NCI-H345 treated with DMSO at 0.1 percent for 48 hours (cell line): Measurements from ENCODE around the gene DOCK10.

ENCODE experiments used
- DNase-seq: peaks from one replicate; lab custom pipeline; 2025; ENCODE audit not compliant: unreplicated experiment; lab: John Stamatoyannopoulos, UW

The DOCK10 gene

GRCh38 chr2:224729435-224729834 is 312.8 kb downstream of the DOCK10 start:
- no peak for DNase-seq

- no peak for DNase-seq
Observed at GRCh38 chr2:224724331-224724730, 317.9 kb downstream of the DOCK10 start.

GRCh38 chr2:224723586-224724217 is 318.6 kb downstream of the DOCK10 start:
- DNase-seq: no peak

GRCh38 chr2:224722770-224723169 is 319.5 kb downstream of the DOCK10 start:
- no peak for DNase-seq

GRCh38 chr2:224722250-224722649 is 320.0 kb downstream of the DOCK10 start:
- DNase-seq: no peak

- no peak for DNase-seq
Observed at GRCh38 chr2:224716921-224717320, 325.3 kb downstream of the DOCK10 start.

- DNase-seq: no peak
Observed at GRCh38 chr2:224716201-224716600, 326.1 kb downstream of the DOCK10 start, which contains the start of gene CCDC195. Gene CCDC195 (minus strand): TSS chr2:224716365. CDS start chr2:224716365, 0 bp downstream.
